ENCODE data around the gene PACSIN3. TPM values are rescaled to one million over a fixed set of nuclear protein-coding genes. Genes with fewer than 3 reads are reported as not detected.

PACSIN3 gene
- total and polyA plus RNA-seq, 2 of the 8 experiments (the other 6 are each of a cell fraction or from before 2014, with no cell fraction given): 23.8 to 47.2 TPM

DNA sequence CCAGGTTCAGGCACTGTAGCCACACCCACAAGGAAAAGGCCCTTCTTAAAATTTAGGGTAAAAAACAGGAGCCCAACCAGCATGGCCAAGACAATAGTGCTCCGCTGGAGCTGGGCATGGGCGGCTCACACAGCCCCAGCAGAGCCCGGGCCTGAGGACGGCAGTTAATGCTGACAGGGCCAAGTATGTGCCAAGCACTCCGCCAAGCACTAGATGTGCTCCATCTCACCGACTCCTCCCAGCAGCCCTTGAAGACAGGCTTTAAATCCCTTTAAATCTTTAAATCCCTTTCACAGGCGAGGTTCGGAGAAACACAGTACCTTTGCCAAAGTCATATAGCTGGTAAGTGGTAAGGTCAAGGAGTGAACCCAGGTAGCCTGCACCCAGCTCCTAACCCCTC lies 14.4 kb downstream of the PACSIN3 start (continued):
- TF ChIP-seq, protein P1, sequence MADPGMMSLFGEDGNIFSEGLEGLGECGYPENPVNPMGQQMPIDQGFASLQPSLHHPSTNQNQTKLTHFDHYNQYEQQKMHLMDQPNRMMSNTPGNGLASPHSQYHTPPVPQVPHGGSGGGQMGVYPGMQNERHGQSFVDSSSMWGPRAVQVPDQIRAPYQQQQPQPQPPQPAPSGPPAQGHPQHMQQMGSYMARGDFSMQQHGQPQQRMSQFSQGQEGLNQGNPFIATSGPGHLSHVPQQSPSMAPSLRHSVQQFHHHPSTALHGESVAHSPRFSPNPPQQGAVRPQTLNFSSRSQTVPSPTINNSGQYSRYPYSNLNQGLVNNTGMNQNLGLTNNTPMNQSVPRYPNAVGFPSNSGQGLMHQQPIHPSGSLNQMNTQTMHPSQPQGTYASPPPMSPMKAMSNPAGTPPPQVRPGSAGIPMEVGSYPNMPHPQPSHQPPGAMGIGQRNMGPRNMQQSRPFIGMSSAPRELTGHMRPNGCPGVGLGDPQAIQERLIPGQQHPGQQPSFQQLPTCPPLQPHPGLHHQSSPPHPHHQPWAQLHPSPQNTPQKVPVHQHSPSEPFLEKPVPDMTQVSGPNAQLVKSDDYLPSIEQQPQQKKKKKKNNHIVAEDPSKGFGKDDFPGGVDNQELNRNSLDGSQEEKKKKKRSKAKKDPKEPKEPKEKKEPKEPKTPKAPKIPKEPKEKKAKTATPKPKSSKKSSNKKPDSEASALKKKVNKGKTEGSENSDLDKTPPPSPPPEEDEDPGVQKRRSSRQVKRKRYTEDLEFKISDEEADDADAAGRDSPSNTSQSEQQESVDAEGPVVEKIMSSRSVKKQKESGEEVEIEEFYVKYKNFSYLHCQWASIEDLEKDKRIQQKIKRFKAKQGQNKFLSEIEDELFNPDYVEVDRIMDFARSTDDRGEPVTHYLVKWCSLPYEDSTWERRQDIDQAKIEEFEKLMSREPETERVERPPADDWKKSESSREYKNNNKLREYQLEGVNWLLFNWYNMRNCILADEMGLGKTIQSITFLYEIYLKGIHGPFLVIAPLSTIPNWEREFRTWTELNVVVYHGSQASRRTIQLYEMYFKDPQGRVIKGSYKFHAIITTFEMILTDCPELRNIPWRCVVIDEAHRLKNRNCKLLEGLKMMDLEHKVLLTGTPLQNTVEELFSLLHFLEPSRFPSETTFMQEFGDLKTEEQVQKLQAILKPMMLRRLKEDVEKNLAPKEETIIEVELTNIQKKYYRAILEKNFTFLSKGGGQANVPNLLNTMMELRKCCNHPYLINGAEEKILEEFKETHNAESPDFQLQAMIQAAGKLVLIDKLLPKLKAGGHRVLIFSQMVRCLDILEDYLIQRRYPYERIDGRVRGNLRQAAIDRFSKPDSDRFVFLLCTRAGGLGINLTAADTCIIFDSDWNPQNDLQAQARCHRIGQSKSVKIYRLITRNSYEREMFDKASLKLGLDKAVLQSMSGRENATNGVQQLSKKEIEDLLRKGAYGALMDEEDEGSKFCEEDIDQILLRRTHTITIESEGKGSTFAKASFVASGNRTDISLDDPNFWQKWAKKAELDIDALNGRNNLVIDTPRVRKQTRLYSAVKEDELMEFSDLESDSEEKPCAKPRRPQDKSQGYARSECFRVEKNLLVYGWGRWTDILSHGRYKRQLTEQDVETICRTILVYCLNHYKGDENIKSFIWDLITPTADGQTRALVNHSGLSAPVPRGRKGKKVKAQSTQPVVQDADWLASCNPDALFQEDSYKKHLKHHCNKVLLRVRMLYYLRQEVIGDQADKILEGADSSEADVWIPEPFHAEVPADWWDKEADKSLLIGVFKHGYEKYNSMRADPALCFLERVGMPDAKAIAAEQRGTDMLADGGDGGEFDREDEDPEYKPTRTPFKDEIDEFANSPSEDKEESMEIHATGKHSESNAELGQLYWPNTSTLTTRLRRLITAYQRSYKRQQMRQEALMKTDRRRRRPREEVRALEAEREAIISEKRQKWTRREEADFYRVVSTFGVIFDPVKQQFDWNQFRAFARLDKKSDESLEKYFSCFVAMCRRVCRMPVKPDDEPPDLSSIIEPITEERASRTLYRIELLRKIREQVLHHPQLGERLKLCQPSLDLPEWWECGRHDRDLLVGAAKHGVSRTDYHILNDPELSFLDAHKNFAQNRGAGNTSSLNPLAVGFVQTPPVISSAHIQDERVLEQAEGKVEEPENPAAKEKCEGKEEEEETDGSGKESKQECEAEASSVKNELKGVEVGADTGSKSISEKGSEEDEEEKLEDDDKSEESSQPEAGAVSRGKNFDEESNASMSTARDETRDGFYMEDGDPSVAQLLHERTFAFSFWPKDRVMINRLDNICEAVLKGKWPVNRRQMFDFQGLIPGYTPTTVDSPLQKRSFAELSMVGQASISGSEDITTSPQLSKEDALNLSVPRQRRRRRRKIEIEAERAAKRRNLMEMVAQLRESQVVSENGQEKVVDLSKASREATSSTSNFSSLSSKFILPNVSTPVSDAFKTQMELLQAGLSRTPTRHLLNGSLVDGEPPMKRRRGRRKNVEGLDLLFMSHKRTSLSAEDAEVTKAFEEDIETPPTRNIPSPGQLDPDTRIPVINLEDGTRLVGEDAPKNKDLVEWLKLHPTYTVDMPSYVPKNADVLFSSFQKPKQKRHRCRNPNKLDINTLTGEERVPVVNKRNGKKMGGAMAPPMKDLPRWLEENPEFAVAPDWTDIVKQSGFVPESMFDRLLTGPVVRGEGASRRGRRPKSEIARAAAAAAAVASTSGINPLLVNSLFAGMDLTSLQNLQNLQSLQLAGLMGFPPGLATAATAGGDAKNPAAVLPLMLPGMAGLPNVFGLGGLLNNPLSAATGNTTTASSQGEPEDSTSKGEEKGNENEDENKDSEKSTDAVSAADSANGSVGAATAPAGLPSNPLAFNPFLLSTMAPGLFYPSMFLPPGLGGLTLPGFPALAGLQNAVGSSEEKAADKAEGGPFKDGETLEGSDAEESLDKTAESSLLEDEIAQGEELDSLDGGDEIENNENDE (IDR thresholded peaks at IDR 0.05; ENCODE audit: insufficient replicate concordance, low read length): no peak
- TF ChIP-seq JUN (IDR thresholded peaks at IDR 0.05; ENCODE audit: low read depth, low read length): no peak
- TF ChIP-seq SIN3A (conservative IDR thresholded peaks at IDR 0.05 in 1 of 2, IDR thresholded peaks at IDR 0.05 in 1 of 2; ENCODE audit: low read depth in 1 of 2, low read length in 2 of 2): no peak
- no peak for TF ChIP-seq MAFK (IDR thresholded peaks at IDR 0.05; ENCODE audit: low read depth, low read length)
